ENCODE data around the gene S100A7.

S100A7 gene

GRCh38 chr1:153494976-153495535, 34.6 kb upstream of the S100A7 start:
- Histone ChIP-seq H3K9me3 (ENCODE audit: control insufficient read depth in 2 of 2, low read length in 2 of 2) (no peaks in the 10 kb centered on the region), H3K9ac (ENCODE audit: low read depth in 1 of 2, low read length in 2 of 2) (no peak overlapping the region), H3K4me3 (ENCODE audit: low read length in 2 of 2) (no peak overlapping the region), H3K36me3 (ENCODE audit: control insufficient read depth in 2 of 2, insufficient read depth in 2 of 2, low read length in 2 of 2) (no peaks in the 10 kb centered on the region), H3K4me1 (ENCODE audit: control insufficient read depth in 2 of 2, insufficient read depth in 2 of 2, low read length in 2 of 2) (no peaks in the 10 kb centered on the region), H3K27me3 (ENCODE audit: control insufficient read depth in 2 of 2, insufficient read depth in 2 of 2, low read length in 2 of 2) (peaks cover 0 to 9% of the 10 kb centered on the region in 2 donors), H3K27ac (ENCODE audit: low read depth in 2 of 2, low read length in 2 of 2) (no peak overlapping the region)

GRCh38 chr1:153493343-153493960, 33.0 kb upstream of the S100A7 start:
- H3K4me3 ChIP-seq (ENCODE audit: low read length in 2 of 2): no peak overlapping the region
- no peaks in the 10 kb centered on the region for H3K36me3 ChIP-seq (ENCODE audit: control insufficient read depth in 2 of 2, insufficient read depth in 2 of 2, low read length in 2 of 2)
- H3K9ac ChIP-seq (ENCODE audit: low read depth in 1 of 2, low read length in 2 of 2): no peak overlapping the region
- H3K27me3 ChIP-seq (ENCODE audit: control insufficient read depth in 2 of 2, insufficient read depth in 2 of 2, low read length in 2 of 2): peaks cover 0 to 4% of the 10 kb centered on the region in 2 donors
- H3K27ac ChIP-seq (ENCODE audit: low read depth in 2 of 2, low read length in 2 of 2): no peak overlapping the region
- H3K9me3 ChIP-seq (ENCODE audit: control insufficient read depth in 2 of 2, low read length in 2 of 2): no peaks in the 10 kb centered on the region
- H3K4me1 ChIP-seq (ENCODE audit: control insufficient read depth in 2 of 2, insufficient read depth in 2 of 2, low read length in 2 of 2): no peaks in the 10 kb centered on the region

GRCh38 chr1:153490272-153491051, 30.0 kb upstream of the S100A7 start:
- no peaks in the 10 kb centered on the region for H3K4me1 ChIP-seq (ENCODE audit: control insufficient read depth in 2 of 2, insufficient read depth in 2 of 2, low read length in 2 of 2)
- H3K36me3 ChIP-seq (ENCODE audit: control insufficient read depth in 2 of 2, insufficient read depth in 2 of 2, low read length in 2 of 2): no peaks in the 10 kb centered on the region
- peak overlapping the region in 1 of 2 donors; percentile 32 for H3K9ac ChIP-seq (ENCODE audit: low read depth in 1 of 2, low read length in 2 of 2)
- no peak overlapping the region for H3K4me3 ChIP-seq (ENCODE audit: low read length in 2 of 2)
- no peaks in the 10 kb centered on the region for H3K27me3 ChIP-seq (ENCODE audit: control insufficient read depth in 2 of 2, insufficient read depth in 2 of 2, low read length in 2 of 2)
- H3K27ac ChIP-seq (ENCODE audit: low read depth in 2 of 2, low read length in 2 of 2): peak overlapping the region; percentile 5 to 26
- H3K9me3 ChIP-seq (ENCODE audit: control insufficient read depth in 2 of 2, low read length in 2 of 2): no peaks in the 10 kb centered on the region

- H3K9me3 ChIP-seq (ENCODE audit: control insufficient read depth in 2 of 2, low read length in 2 of 2): no peaks in the 10 kb centered on the region
- H3K27ac ChIP-seq (ENCODE audit: low read depth in 2 of 2, low read length in 2 of 2): no peak overlapping the region
- H3K36me3 ChIP-seq (ENCODE audit: control insufficient read depth in 2 of 2, insufficient read depth in 2 of 2, low read length in 2 of 2): no peaks in the 10 kb centered on the region
- no peak overlapping the region for H3K4me3 ChIP-seq (ENCODE audit: low read length in 2 of 2)
- H3K4me1 ChIP-seq (ENCODE audit: control insufficient read depth in 2 of 2, insufficient read depth in 2 of 2, low read length in 2 of 2): no peaks in the 10 kb centered on the region
- H3K27me3 ChIP-seq (ENCODE audit: control insufficient read depth in 2 of 2, insufficient read depth in 2 of 2, low read length in 2 of 2): peaks cover 0 to 4% of the 10 kb centered on the region in 2 donors
- H3K9ac ChIP-seq (ENCODE audit: low read depth in 1 of 2, low read length in 2 of 2): no peak overlapping the region
Measured at GRCh38 chr1:153488731-153489130, 28.3 kb upstream of the S100A7 start.

GRCh38 chr1:153487707-153488106, 27.3 kb upstream of the S100A7 start:
- Histone ChIP-seq H3K27me3 (ENCODE audit: control insufficient read depth in 2 of 2, insufficient read depth in 2 of 2, low read length in 2 of 2) (peaks cover 0 to 4% of the 10 kb centered on the region in 2 donors), H3K36me3 (ENCODE audit: control insufficient read depth in 2 of 2, insufficient read depth in 2 of 2, low read length in 2 of 2) (no peaks in the 10 kb centered on the region), H3K9me3 (ENCODE audit: control insufficient read depth in 2 of 2, low read length in 2 of 2) (no peaks in the 10 kb centered on the region), H3K9ac (ENCODE audit: low read depth in 1 of 2, low read length in 2 of 2) (no peak overlapping the region), H3K4me3 (ENCODE audit: low read length in 2 of 2) (no peak overlapping the region), H3K27ac (ENCODE audit: low read depth in 2 of 2, low read length in 2 of 2) (no peak overlapping the region), H3K4me1 (ENCODE audit: control insufficient read depth in 2 of 2, insufficient read depth in 2 of 2, low read length in 2 of 2) (no peaks in the 10 kb centered on the region)

- no peak overlapping the region for H3K4me3 ChIP-seq (ENCODE audit: low read length in 2 of 2)
- no peaks in the 10 kb centered on the region for H3K36me3 ChIP-seq (ENCODE audit: control insufficient read depth in 2 of 2, insufficient read depth in 2 of 2, low read length in 2 of 2)
- H3K9ac ChIP-seq (ENCODE audit: low read depth in 1 of 2, low read length in 2 of 2): no peak overlapping the region
- no peak overlapping the region for H3K27ac ChIP-seq (ENCODE audit: low read depth in 2 of 2, low read length in 2 of 2)
- no peaks in the 10 kb centered on the region for H3K9me3 ChIP-seq (ENCODE audit: control insufficient read depth in 2 of 2, low read length in 2 of 2)
- H3K4me1 ChIP-seq (ENCODE audit: control insufficient read depth in 2 of 2, insufficient read depth in 2 of 2, low read length in 2 of 2): no peaks in the 10 kb centered on the region
- peaks cover 0 to 4% of the 10 kb centered on the region in 2 donors for H3K27me3 ChIP-seq (ENCODE audit: control insufficient read depth in 2 of 2, insufficient read depth in 2 of 2, low read length in 2 of 2)
Measured at GRCh38 chr1:153485863-153486262, 25.4 kb upstream of the S100A7 start.

GRCh38 chr1:153483776-153484175, 23.3 kb upstream of the S100A7 start:
- H3K27me3 ChIP-seq (ENCODE audit: control insufficient read depth in 2 of 2, insufficient read depth in 2 of 2, low read length in 2 of 2): peaks cover 0 to 4% of the 10 kb centered on the region in 2 donors
- H3K4me1 ChIP-seq (ENCODE audit: control insufficient read depth in 2 of 2, insufficient read depth in 2 of 2, low read length in 2 of 2): peaks cover under 1 to 4% of the 10 kb centered on the region in 2 donors
- H3K9me3 ChIP-seq (ENCODE audit: control insufficient read depth in 2 of 2, low read length in 2 of 2): no peaks in the 10 kb centered on the region
- H3K4me3 ChIP-seq (ENCODE audit: low read length in 2 of 2): no peak overlapping the region
- H3K36me3 ChIP-seq (ENCODE audit: control insufficient read depth in 2 of 2, insufficient read depth in 2 of 2, low read length in 2 of 2): no peaks in the 10 kb centered on the region
- H3K9ac ChIP-seq (ENCODE audit: low read depth in 1 of 2, low read length in 2 of 2): no peak overlapping the region
- no peak overlapping the region for H3K27ac ChIP-seq (ENCODE audit: low read depth in 2 of 2, low read length in 2 of 2)

- Histone ChIP-seq H3K27ac (ENCODE audit: low read depth in 2 of 2, low read length in 2 of 2) (no peak overlapping the region), H3K4me3 (ENCODE audit: low read length in 2 of 2) (no peak overlapping the region), H3K4me1 (ENCODE audit: control insufficient read depth in 2 of 2, insufficient read depth in 2 of 2, low read length in 2 of 2) (peaks cover 2 to 4% of the 10 kb centered on the region in 2 donors), H3K36me3 (ENCODE audit: control insufficient read depth in 2 of 2, insufficient read depth in 2 of 2, low read length in 2 of 2) (no peaks in the 10 kb centered on the region), H3K27me3 (ENCODE audit: control insufficient read depth in 2 of 2, insufficient read depth in 2 of 2, low read length in 2 of 2) (peaks cover 0 to 4% of the 10 kb centered on the region in 2 donors), H3K9me3 (ENCODE audit: control insufficient read depth in 2 of 2, low read length in 2 of 2) (no peaks in the 10 kb centered on the region), H3K9ac (ENCODE audit: low read depth in 1 of 2, low read length in 2 of 2) (no peak overlapping the region)
Measured at GRCh38 chr1:153481124-153481523, 20.7 kb upstream of the S100A7 start.

GRCh38 chr1:153478692-153479618, 18.5 kb upstream of the S100A7 start:
- Histone ChIP-seq H3K27me3 (ENCODE audit: control insufficient read depth in 2 of 2, insufficient read depth in 2 of 2, low read length in 2 of 2) (peaks cover 0 to 2% of the 10 kb centered on the region in 2 donors), H3K4me3 (ENCODE audit: low read length in 2 of 2) (no peak overlapping the region), H3K36me3 (ENCODE audit: control insufficient read depth in 2 of 2, insufficient read depth in 2 of 2, low read length in 2 of 2) (no peaks in the 10 kb centered on the region), H3K9ac (ENCODE audit: low read depth in 1 of 2, low read length in 2 of 2) (no peak overlapping the region), H3K27ac (ENCODE audit: low read depth in 2 of 2, low read length in 2 of 2) (no peak overlapping the region), H3K9me3 (ENCODE audit: control insufficient read depth in 2 of 2, low read length in 2 of 2) (no peaks in the 10 kb centered on the region), H3K4me1 (ENCODE audit: control insufficient read depth in 2 of 2, insufficient read depth in 2 of 2, low read length in 2 of 2) (peaks cover 2 to 4% of the 10 kb centered on the region in 2 donors)
